Stimulated activated CD4-positive, alpha-beta T cell treated with anti-CD3 and anti-CD28 coated beads, Interleukin-1b, Interleukin-23, amount 100 ng/mL, for 4 hours (primary cell): ENCODE data around the gene BABAM2.
"Not testable (repeated sequence)": the region's sequence is repeated elsewhere in the genome, so short reads cannot be mapped to it uniquely, and the experiment has no call there.

ENCODE experiments used
- DNase-seq, 2 donors: peaks; one replicate each; pipeline ENCODE4 v3.0.0-alpha.2; 2020; ENCODE audit warnings: low read depth in 2 of 2

BABAM2 gene

GRCh38 chr2:27878825-27879224 lies 11.7 kb upstream of the BABAM2 start:
- DNase-seq: no peak

GRCh38 chr2:27881815-27882583 lies 8.5 kb upstream of the BABAM2 start:
- not testable (repeated sequence) for DNase-seq

- not testable (repeated sequence) for DNase-seq
These were observed 8.0 kb upstream of the BABAM2 start for GRCh38 chr2:27882584-27882922.

GRCh38 chr2:27884601-27885000 lies 5.9 kb upstream of the BABAM2 start:
- no peak for DNase-seq

- DNase-seq: no peak
These were observed 5.3 kb upstream of the BABAM2 start for GRCh38 chr2:27885234-27885633.

GRCh38 chr2:27885661-27886060 lies 4.9 kb upstream of the BABAM2 start:
- no peak for DNase-seq

GRCh38 chr2:27886322-27886721 lies 4.2 kb upstream of the BABAM2 start:
- DNase-seq: no peak

GRCh38 chr2:27887111-27887510 lies 3.4 kb upstream of the BABAM2 start:
- no peak for DNase-seq

- no peak for DNase-seq
These were observed 2.7 kb upstream of the BABAM2 start for GRCh38 chr2:27887830-27888229.

GRCh38 chr2:27888790-27889189 lies 1.7 kb upstream of the BABAM2 start:
- DNase-seq: no peak

GRCh38 chr2:27889774-27890145 lies 769 bp upstream of the BABAM2 start:
- no peak for DNase-seq

- peak; percentile 67 to 88 for DNase-seq
These were observed 569 bp downstream of the BABAM2 start for GRCh38 chr2:27890924-27891672.

GRCh38 chr2:27891673-27892105 lies 1.2 kb downstream of the BABAM2 start:
- DNase-seq: no peak

GRCh38 chr2:27893006-27893405 lies 2.5 kb downstream of the BABAM2 start:
- DNase-seq: no peak

- DNase-seq: no peak
These were observed 7.2 kb downstream of the BABAM2 start for GRCh38 chr2:27897717-27898116.

GRCh38 chr2:27901234-27901633 lies 10.7 kb downstream of the BABAM2 start:
- peak in 1 of 2 donors; percentile 8 for DNase-seq

GRCh38 chr2:27902098-27902497 lies 11.6 kb downstream of the BABAM2 start:
- no peak for DNase-seq

GRCh38 chr2:27903018-27903417 lies 12.5 kb downstream of the BABAM2 start:
- no peak for DNase-seq

GRCh38 chr2:27903649-27904404 lies 13.3 kb downstream of the BABAM2 start:
- DNase-seq: no peak

GRCh38 chr2:27904405-27904665 lies 13.8 kb downstream of the BABAM2 start:
- DNase-seq: no peak

- DNase-seq: no peak
These were observed 15.5 kb downstream of the BABAM2 start for GRCh38 chr2:27906074-27906473.

GRCh38 chr2:27907547-27907946 lies 17.0 kb downstream of the BABAM2 start:
- DNase-seq: no peak

GRCh38 chr2:27909901-27910300 lies 19.4 kb downstream of the BABAM2 start:
- no peak for DNase-seq
